Activated T-cell treated with anti-CD3 and anti-CD28 coated beads for 48 hours (primary cell): ENCODE results near the gene COL20A1.

Experiments used
- DNase-seq: peaks from one replicate; pipeline ENCODE4 v3.0.0-alpha.2; 2020; ENCODE audit warnings: low read depth

Gene COL20A1

GRCh38 chr20:63320616-63321147 lies 27.7 kb downstream of the COL20A1 start:
- no peak for DNase-seq

- no peak for DNase-seq
Measured at GRCh38 chr20:63321148-63321831, 28.3 kb downstream of the COL20A1 start.

- DNase-seq, result no peak
Measured at GRCh38 chr20:63322146-63322932, 29.4 kb downstream of the COL20A1 start.

DNA sequence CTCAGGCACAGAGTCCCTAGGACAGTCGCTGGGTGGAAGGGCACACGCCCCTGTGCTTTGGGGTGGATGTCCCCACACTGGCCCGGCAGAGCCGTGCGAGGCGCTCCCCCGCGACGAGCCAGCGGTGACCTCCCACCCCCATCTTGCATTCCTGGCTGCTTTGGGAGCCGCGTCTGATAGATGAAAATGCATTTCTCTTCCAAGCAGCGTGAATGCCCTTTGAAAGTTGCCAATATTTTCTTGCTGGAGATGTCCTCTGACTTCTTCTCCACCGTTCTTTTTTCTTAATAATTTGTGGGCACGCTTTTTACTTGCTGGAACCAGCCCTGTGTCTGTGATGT lies 29.9 kb downstream of the COL20A1 start:
- DNase-seq, result no peak

DNA sequence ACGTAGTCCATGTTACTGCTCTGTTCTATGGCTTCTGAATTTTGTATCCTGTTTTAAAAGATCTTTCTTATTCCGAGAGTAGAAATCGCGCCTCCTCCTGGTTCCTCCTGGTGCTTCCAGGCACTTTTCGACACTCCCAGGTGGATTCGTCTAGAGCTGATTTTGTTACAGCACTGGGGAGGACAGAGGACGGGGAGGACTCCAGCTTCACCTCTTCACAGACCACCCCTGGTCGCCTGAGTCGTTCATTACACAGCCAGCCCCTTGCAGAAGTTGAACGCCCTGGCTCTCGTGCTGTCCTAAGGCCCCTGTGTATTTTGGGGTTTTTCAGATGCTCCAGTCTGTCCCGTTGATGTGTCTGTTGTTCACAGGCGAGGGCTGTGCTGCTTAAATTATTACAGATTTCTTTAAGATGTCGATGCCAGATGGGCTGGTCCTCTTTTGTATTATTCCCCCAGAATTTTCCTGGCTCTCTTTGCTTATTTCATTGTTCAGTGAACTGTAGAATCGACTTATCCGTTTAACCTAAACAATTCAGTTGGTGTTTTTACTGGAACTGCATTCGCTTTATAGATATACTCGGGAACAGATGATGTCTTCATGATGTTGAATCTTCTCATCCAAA lies 30.5 kb downstream of the COL20A1 start:
- DNase-seq, result no peak

DNA sequence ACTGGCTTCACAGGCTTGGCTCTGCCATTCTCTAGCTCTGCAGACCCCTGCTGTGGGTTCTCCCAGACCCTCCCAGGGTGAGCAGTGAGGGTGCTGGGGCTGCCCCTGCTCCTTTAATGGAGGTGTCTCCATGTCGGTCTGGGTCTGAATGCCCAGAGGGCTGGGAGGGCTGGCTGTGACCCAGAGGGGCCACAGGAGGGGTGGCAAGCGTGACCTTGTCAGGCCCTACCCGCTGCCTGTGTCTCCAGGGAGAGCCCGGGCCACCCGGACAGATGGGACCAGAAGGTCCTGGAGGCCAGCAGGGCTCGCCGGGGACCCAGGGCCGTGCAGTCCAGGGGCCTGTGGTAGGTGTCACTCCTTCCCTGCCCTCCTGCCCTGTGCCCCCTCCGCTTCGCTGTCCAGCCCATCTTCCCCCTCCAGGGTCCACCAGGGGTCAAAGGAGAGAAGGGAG lies 32.1 kb downstream of the COL20A1 start:
- DNase-seq, result no peak

DNA sequence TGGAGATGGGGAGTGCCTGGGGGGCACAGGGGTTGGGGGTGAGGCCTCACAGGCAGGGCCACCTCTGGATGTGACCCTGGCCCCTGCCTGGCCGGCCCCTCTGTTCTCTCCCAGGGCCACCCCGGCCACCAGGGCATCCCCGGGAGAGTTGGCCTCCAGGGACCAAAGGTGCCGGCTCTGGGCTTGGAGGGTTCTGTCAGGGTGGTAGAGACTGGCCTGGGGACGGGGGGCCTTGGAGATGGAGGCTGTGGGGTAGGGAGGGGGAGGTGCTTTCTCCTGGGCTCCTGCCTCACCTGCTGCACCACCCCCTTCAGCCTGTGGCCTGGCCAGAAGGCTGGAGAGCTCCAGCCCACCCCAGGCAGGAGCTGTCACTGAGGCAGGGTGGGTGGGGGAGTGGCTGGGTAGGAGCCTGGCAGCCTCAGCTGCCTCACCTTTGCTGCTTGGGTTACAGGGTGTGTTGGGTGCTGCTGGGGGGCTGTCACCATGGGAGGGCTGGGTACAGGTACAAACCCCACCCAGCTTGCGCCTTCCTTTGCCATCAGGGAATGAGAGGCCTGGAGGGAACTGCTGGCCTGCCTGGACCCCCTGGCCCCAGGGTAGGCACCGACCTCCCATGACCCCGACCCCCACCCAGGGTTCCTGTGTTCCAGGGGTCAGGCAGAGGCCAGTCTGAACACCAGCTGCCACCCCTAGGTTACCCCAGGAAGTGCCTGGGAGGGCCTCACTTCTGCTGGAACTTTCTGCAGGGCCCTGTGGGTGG lies 32.7 kb downstream of the COL20A1 start:
- no peak for DNase-seq

DNA sequence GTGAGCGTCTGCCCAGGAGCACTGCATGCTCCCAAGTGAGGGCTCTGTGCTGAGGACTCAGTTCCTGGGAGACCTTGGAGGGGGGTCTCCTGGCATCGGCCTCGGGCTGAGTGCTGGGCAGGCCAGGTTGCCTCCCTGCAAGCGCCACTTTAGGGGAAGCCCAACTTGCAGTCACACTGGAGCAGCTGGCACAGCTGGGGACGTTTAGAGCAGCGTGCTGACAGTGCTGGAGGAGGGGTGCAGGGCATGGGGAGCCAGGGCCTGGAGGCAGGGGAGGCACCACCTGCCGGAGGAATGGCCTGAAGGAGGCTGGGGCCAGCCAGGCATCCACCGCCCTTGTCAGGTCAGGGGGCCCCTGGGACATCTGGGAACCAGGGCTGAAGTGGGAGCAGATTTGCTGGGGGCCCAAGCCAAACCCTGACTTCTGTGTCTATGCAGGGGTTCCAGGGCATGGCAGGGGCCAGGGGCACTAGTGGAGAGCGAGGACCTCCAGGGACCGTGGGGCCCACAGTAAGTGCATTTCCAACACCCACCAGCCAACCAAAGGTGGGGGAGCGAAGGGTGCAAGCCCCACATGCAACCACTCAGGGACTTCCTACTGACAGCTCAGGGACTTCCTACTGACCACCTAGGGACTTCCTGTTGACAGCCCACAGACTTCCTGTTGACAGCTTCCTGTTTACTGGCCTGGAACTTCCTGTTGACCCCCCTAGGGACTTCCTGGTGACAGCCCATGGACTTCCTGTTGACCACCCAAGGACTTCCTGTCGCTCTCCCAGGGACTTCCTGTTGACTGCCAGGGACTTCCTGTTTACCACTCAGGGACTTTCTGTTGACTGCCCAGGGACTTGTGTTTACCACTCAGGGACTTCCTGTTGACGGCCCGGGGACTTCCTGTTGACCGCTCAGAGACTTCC lies 33.6 kb downstream of the COL20A1 start:
- no peak for DNase-seq

- DNase-seq, result no peak
Measured at GRCh38 chr20:63327231-63327745, 34.3 kb downstream of the COL20A1 start.

DNA sequence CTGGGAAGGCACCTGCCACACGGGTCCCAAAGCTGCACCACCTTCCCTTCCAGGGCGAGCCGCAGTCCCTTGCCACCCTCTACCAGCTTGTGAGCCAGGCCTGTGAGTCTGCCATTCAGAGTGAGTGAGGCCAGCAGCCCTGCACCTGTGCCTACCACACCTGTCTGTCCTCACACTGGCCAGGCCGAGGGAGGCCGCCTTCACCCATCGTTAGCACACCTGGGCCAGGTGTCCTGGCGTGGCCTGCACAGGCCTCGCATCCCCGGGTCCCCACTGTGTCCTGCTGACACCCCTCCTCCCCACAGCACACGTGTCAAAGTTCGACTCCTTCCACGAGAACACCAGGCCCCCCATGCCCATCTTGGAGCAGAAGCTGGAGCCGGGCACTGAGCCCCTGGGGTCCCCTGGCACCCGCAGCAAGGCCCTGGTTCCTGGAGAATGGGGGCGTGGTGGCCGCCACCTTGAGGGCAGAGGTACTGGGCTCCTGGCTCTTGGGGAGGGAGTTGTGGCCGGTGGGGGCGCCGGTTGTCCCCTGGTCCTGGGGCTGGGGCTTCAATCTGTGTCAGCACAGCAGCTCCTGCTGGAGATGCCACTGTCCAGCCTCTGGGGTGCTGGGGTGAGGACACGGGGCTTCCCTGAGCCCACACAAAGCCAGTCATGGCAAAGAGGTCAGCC lies 35.2 kb downstream of the COL20A1 start:
- DNase-seq, result no peak

- no peak for DNase-seq
Measured at GRCh38 chr20:63328718-63329275, 35.8 kb downstream of the COL20A1 start.

- DNase-seq, result no peak
Measured at GRCh38 chr20:63329331-63330083, 36.5 kb downstream of the COL20A1 start.

GRCh38 chr20:63330084-63330760 lies 37.2 kb downstream of the COL20A1 start:
- DNase-seq, result no peak

- DNase-seq, result no peak
Measured at GRCh38 chr20:63330940-63331339, 38.0 kb downstream of the COL20A1 start.

GRCh38 chr20:63331741-63332400 lies 38.9 kb downstream of the COL20A1 start:
- no peak for DNase-seq

DNA sequence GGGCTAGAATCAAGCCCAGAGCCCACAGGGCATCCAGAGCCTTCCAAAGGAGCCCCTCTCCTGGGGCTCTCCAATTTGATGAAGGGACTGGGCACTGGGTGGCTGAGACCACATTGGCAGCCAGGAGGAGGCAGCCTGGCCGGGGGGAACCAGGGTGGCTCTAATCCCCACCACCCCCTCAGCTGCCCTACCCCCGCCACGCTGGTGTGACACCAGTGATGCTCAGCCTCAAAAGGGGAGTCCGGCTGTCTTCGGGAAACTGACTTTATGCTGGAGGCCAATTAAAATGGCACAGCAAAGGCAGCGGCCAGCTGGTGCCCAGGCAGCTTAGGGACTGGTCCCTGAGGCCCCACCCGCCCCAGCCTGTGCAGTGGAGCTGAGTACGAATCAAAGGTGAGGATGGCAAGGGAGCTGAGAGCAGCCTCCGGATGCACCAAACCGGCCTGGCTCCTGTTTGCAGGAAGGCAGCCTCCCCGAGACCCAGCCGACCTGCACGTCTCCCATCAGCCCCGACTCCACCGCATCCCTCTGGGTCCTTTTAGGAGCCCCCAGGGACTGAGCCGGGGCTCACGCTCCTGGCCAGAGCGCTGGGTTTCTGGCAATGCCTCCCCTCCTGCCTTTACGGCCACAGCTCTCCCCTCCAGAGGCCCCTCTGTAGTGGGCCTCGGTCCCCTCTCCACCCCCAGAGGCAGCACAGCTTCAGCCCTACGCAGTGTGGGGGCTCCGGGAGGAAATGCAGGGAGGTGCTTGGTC lies 39.7 kb downstream of the COL20A1 start:
- DNase-seq, result no peak

DNA sequence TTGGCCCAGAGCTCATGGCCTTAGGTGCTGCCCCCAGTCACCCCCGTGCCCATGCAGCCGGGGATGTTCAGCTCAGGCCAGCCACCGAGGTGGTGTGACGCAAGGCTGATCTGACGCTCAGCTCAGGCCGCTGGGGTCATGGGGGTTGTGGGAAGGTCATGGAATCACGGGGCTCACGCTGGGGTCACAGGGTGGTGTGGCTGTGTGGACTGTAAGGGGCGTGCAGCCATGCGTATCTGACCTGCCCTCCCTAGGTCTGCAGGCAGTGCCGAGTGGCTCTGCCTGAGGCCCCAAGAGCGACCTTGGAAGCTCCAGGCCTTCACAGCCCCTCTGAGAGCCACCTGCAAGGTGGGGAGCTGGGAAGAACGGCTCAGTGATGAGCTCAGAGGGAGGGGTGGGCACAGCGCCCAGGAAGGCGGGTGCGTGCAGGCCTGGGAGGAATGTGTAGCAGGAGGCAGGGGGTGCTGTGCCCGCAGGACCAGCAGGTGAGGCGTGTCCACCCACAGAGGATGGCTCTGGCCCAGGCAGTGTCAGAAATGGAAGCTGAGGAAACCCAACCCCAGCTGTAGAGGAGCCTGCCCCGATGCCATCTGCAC lies 40.4 kb downstream of the COL20A1 start:
- DNase-seq, result no peak
